Gastrocnemius medialis (tissue), 4 donors: ENCODE results near the gene GJE1. TPM values are rescaled to one million over a fixed set of nuclear protein-coding genes. Genes with fewer than 3 reads are reported as not detected.

Experiments used
- ATAC-seq, 2 donors: fragments of 150-250 bp; one replicate each; pipeline ENCODE4 v1.9.1; 2016
- DNase-seq, 2 donors: peaks; one replicate each; pipeline ENCODE4 v3.0.0-alpha.2; 2019
- H3K27ac ChIP-seq, 4 donors: fragments of 200-600 bp; sonication (generic); 1 replicate in 1 of 4; 2 replicates in 3 of 4; pipeline ENCODE4 v1.5.1; 2016 to 2018; ENCODE audit warnings: mild to moderate bottlenecking in 2 of 4, moderate library complexity in 1 of 4
- H3K27me3 ChIP-seq, 3 donors: fragments of 200-600 bp; sonication (generic) in 2 of 3; 1 replicate in 1 of 3; 2 replicates in 2 of 3; pipeline versions ENCODE4 v1.5.1 to v1.6.0; 2016 to 2019; ENCODE audit warnings: mild to moderate bottlenecking in 1 of 3, moderate library complexity in 1 of 3
- H3K36me3 ChIP-seq, 2 donors: fragments of 200-600 bp; sonication (generic) in 1 of 2; one replicate each; pipeline ENCODE4 v1.5.1; 2017 to 2018
- H3K4me1 ChIP-seq, 2 donors: fragments of 200-600 bp; sonication (generic) in 1 of 2; one replicate each; pipeline ENCODE4 v1.5.1; 2016 to 2017; ENCODE audit warnings: mild to moderate bottlenecking in 2 of 2
- H3K4me3 ChIP-seq, 4 donors: fragments of 200-600 bp; sonication (generic) in 3 of 4; 1 replicate in 1 of 4; 2 replicates in 3 of 4; pipeline ENCODE4 v1.5.1; 2016 to 2019; ENCODE audit warnings: mild to moderate bottlenecking in 2 of 4
- H3K9me3 ChIP-seq, 3 donors: fragments of 200-600 bp; sonication (generic) in 2 of 3; 1 replicate in 1 of 3; 2 replicates in 2 of 3; pipeline ENCODE4 v1.5.1; 2016 to 2019
- CTCF ChIP-seq, 5 experiments: fragments of 450-650 bp in 3 of 5; fragments of 200-600 bp in 2 of 5; sonication (generic) in 2 of 5; IDR thresholded peaks in 4 of 5; conservative IDR thresholded peaks in 1 of 5; 1 replicate in 4 of 5; 2 replicates in 1 of 5; pipeline ENCODE4 v1.5.1; 2016 to 2019; ENCODE audit warnings: antibody characterized with exemption in 5 of 5, mild to moderate bottlenecking in 3 of 5, moderate library complexity in 3 of 5
- POLR2A ChIP-seq, 2 donors: fragments of 450-650 bp; IDR thresholded peaks; one replicate each; pipeline ENCODE4 v1.6.1; 2017; ENCODE audit warnings: antibody characterized with exemption in 2 of 2, mild to moderate bottlenecking in 2 of 2, moderate library complexity in 2 of 2
- in situ Hi-C, 4 donors: fragments of 200-750 bp; cut with MboI; loops; one replicate each; pipeline versions ENCODE4 v1.15.0 to v1.8.0; 2017; ENCODE audit warnings: low sequenced_read_pairs in 4 of 4
- intact Hi-C: fragments of 100-400 bp; cut with DNase I; formaldehyde crosslinking; loops from one replicate; pipeline ENCODE4 v1.15.1; 2023; ENCODE audit warnings: low total_unique reads
- total RNA-seq, 4 donors: library from RNA; depleted of rRNA; stranded (reverse); fragments of >200 nt; gene quantifications; one replicate each; pipeline versions ENCODE4 v1.1.0 to v1.2.3, GENCODE V29; 2016

GJE1 gene
- total RNA-seq, 4 donors from 2014 or later = not detected

GRCh38 chr6:142172758-142173157 is 40.0 kb downstream of the GJE1 start:
- Histone ChIP-seq H3K27ac (no peak overlapping the region), H3K27me3 (no peaks in the 10 kb centered on the region), H3K4me1 (no peaks in the 10 kb centered on the region), H3K4me3 (no peak overlapping the region), H3K36me3 (peaks cover 2 to 28% of the 10 kb centered on the region in 2 donors), H3K9me3 (no peaks in the 10 kb centered on the region)
- DNase-seq (no peak), ATAC-seq (no peak)
- no peak for TF ChIP-seq CTCF (IDR thresholded peaks at IDR 0.05 in 4 of 5, conservative IDR thresholded peaks at IDR 0.05 in 1 of 5)
- TF ChIP-seq POLR2A (IDR thresholded peaks at IDR 0.05) = no peak
- in situ Hi-C loops (loop anchor here in 1 of 4 donors (25.0 kb wide), 1 partner anchor 215 kb away; no protein-coding TSS in a partner anchor), intact Hi-C loops (no loop called here)

DNA sequence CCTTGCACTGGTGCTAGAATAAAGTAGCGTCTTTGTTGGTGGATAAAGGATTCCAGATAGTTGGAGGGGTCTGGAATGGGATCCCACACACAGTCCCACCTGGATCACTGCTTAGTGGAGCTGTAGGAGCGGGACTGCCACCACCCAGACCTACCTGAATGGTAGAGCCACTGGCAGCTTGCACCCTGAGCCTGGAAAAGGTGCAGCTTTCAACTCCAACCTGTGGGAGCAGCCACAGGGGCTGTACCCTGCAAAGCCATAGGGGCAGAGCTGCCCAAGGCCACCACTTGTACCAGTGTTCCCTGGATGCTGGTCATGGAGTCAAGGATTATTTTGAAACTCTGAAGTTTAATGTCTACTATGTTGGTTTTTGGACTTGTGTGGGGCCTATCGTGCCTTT is 41.3 kb downstream of the GJE1 start:
- Histone ChIP-seq H3K36me3 (peaks cover 2 to 30% of the 10 kb centered on the region in 2 donors), H3K4me1 (no peaks in the 10 kb centered on the region), H3K9me3 (no peaks in the 10 kb centered on the region), H3K4me3 (no peak overlapping the region), H3K27me3 (no peaks in the 10 kb centered on the region), H3K27ac (no peak overlapping the region)
- TF ChIP-seq CTCF (IDR thresholded peaks at IDR 0.05 in 4 of 5, conservative IDR thresholded peaks at IDR 0.05 in 1 of 5) (no peak), POLR2A (IDR thresholded peaks at IDR 0.05) (no peak)
- ATAC-seq (no peak), DNase-seq (no peak)
- in situ Hi-C loops = loop anchor here in 1 of 4 donors (25.0 kb wide), 1 partner anchor 213 kb away; no protein-coding TSS in a partner anchor
- intact Hi-C loops = no loop called here

- Histone ChIP-seq H3K36me3 (peaks cover 2 to 30% of the 10 kb centered on the region in 2 donors), H3K4me1 (no peaks in the 10 kb centered on the region), H3K4me3 (no peak overlapping the region), H3K27ac (no peak overlapping the region), H3K27me3 (no peaks in the 10 kb centered on the region), H3K9me3 (no peaks in the 10 kb centered on the region)
- in situ Hi-C loops = loop anchor here in 1 of 4 donors (25.0 kb wide), 1 partner anchor 213 kb away; no protein-coding TSS in a partner anchor
- no peak for DNase-seq
- intact Hi-C loops = no loop called here
- TF ChIP-seq POLR2A (IDR thresholded peaks at IDR 0.05) = no peak
- no peak for TF ChIP-seq CTCF (IDR thresholded peaks at IDR 0.05 in 4 of 5, conservative IDR thresholded peaks at IDR 0.05 in 1 of 5)
- no peak for ATAC-seq
Observed at GRCh38 chr6:142174703-142175102, 42.0 kb downstream of the GJE1 start.

- Histone ChIP-seq H3K4me3 (no peak overlapping the region), H3K27ac (no peak overlapping the region), H3K9me3 (no peaks in the 10 kb centered on the region), H3K27me3 (no peaks in the 10 kb centered on the region), H3K4me1 (no peaks in the 10 kb centered on the region), H3K36me3 (peaks cover under 1 to 20% of the 10 kb centered on the region in 2 donors)
- ATAC-seq = no peak
- intact Hi-C loops (no loop called here), in situ Hi-C loops (no loop called here)
- DNase-seq = no peak
- no peak for TF ChIP-seq CTCF (IDR thresholded peaks at IDR 0.05 in 4 of 5, conservative IDR thresholded peaks at IDR 0.05 in 1 of 5)
- no peak for TF ChIP-seq POLR2A (IDR thresholded peaks at IDR 0.05)
Observed at GRCh38 chr6:142178129-142178528, 45.4 kb downstream of the GJE1 start.

GRCh38 chr6:142182004-142182403 is 49.3 kb downstream of the GJE1 start:
- H3K9me3 ChIP-seq = no peaks in the 10 kb centered on the region
- in situ Hi-C loops = no loop called here
- intact Hi-C loops = no loop called here
- H3K27me3 ChIP-seq = no peaks in the 10 kb centered on the region
- TF ChIP-seq POLR2A (IDR thresholded peaks at IDR 0.05) = no peak
- no peak for TF ChIP-seq CTCF (IDR thresholded peaks at IDR 0.05 in 4 of 5, conservative IDR thresholded peaks at IDR 0.05 in 1 of 5)
- no peaks in the 10 kb centered on the region for H3K4me1 ChIP-seq
- no peak overlapping the region for H3K4me3 ChIP-seq
- ATAC-seq (no peak), DNase-seq (no peak)
- H3K27ac ChIP-seq = no peak overlapping the region
- H3K36me3 ChIP-seq = peaks cover 0 to 8% of the 10 kb centered on the region in 2 donors
